ENCODE measurements around the gene DNAJC6.
A peak's percentile ranks its signal among the peaks of the same experiment; 100 is the strongest.

The DNAJC6 gene

GRCh38 chr1:65292861-65293593, 16.3 kb upstream of the DNAJC6 start:
- no peak overlapping the region for H3K4me3 ChIP-seq (ENCODE audit: low read depth, low read length)

- no peak overlapping the region for H3K4me3 ChIP-seq (ENCODE audit: low read depth, low read length)
These were observed 11.6 kb upstream of the DNAJC6 start for GRCh38 chr1:65297706-65298105.

- no peak overlapping the region for H3K4me3 ChIP-seq (ENCODE audit: low read depth, low read length)
These were observed 10.0 kb upstream of the DNAJC6 start for GRCh38 chr1:65299328-65299727.

DNA sequence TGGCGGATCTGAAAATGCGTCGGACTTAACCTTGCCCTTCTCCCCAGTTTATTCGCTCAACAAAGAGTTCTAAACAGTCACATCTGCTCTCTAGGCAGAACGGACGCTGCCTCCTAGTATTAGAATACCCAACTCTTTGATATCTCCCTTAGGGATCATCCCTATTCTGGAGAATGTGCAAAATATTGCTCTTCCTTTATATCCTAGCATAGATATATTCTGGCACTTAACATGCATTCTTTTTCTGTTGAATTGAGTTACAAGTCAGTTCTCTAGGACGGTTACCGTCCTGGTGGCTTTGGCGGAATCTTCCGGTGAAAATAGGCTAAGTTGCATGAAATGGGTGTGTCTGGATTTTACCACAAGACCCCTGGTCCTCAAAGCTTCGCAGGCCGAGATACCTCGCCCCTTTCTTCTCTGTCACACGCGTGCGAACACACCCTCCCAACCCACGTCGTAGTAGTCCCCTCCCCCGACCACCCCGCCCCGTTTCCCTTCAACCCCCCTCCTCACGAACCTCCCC, 501 bp upstream of the DNAJC6 start:
- H3K4me3 ChIP-seq (ENCODE audit: low read depth, low read length): peak overlapping the region; percentile 54

GRCh38 chr1:65310078-65310587, 790 bp downstream of the DNAJC6 start:
- peak overlapping the region; percentile 58 for H3K4me3 ChIP-seq (ENCODE audit: low read depth, low read length)

- no peak overlapping the region for H3K4me3 ChIP-seq (ENCODE audit: low read depth, low read length)
These were observed 2.4 kb downstream of the DNAJC6 start for GRCh38 chr1:65311760-65312159.

DNA sequence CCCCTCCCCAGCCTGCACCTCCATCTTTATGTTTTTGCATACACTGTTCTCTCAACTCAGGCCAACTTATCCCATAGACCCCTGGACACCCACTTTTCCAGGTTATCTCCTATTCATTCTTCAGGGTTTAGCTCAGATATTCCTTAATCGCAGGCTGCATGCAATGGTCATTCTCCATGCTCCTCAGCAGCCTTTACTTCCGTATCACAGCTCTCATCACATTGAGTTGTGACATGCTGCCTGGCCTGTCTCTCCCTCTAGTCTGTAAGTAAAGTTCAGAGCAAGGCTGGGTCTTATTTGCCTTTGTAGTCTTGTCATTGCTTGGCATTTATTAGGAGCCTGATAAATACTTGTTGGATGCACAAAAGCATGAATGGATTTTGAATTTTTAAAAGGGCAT, 6.9 kb downstream of the DNAJC6 start:
- H3K4me3 ChIP-seq (ENCODE audit: low read depth, low read length): no peak overlapping the region

- no peak overlapping the region for H3K4me3 ChIP-seq (ENCODE audit: low read depth, low read length)
These were observed 8.7 kb downstream of the DNAJC6 start for GRCh38 chr1:65317866-65318653.

- H3K4me3 ChIP-seq (ENCODE audit: low read depth, low read length): no peak overlapping the region
These were observed 9.8 kb downstream of the DNAJC6 start for GRCh38 chr1:65319141-65319540.

GRCh38 chr1:65319754-65320153, 10.4 kb downstream of the DNAJC6 start:
- H3K4me3 ChIP-seq (ENCODE audit: low read depth, low read length): no peak overlapping the region

- no peak overlapping the region for H3K4me3 ChIP-seq (ENCODE audit: low read depth, low read length)
These were observed 12.5 kb downstream of the DNAJC6 start for GRCh38 chr1:65321879-65322278.

DNA sequence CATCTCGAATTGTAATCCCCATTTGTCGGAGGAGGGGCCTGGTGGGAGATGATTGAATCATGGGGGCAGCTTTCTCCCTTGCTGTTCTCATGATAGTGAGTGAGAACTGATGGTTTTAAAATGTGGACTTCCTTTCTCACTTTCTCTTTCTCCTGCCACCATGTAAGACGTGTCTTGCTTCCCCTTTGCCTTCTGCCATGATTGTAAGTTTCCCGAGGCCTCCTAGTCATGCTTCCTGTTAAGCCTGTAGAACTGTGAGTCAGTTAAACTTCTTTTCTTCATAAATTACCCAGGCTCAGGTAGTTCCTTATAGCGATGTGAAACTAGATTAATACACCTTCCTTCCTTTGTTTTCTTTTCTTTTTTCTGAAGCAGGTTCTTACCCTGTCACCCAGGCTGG, 13.9 kb downstream of the DNAJC6 start:
- no peak overlapping the region for H3K4me3 ChIP-seq (ENCODE audit: low read depth, low read length)

DNA sequence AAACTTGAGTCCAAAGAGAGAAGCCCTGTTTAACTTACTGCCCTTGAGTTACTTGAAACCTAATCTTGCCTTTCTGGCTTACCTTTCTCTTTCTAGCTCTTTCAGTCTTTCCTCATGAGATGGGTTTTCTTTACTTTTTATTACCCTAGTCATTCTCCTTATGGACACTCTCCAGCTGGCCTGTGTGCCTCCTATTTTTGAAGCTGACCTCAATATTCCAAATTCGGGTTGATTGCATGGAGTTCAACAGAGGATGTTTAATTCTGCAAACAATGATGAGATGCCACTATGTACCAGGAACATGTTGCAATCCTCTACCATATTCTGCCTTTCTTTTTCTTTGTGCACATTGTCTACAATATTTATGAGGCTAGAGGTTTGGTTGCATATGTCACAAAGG, 20.7 kb downstream of the DNAJC6 start:
- H3K4me3 ChIP-seq (ENCODE audit: low read depth, low read length): no peak overlapping the region

- no peak overlapping the region for H3K4me3 ChIP-seq (ENCODE audit: low read depth, low read length)
These were observed 21.5 kb downstream of the DNAJC6 start for GRCh38 chr1:65330822-65331221.

- H3K4me3 ChIP-seq (ENCODE audit: low read depth, low read length): no peak overlapping the region
These were observed 23.5 kb downstream of the DNAJC6 start for GRCh38 chr1:65332821-65333220.

- H3K4me3 ChIP-seq (ENCODE audit: low read depth, low read length): no peak overlapping the region
These were observed 24.7 kb downstream of the DNAJC6 start for GRCh38 chr1:65334081-65334480.

DNA sequence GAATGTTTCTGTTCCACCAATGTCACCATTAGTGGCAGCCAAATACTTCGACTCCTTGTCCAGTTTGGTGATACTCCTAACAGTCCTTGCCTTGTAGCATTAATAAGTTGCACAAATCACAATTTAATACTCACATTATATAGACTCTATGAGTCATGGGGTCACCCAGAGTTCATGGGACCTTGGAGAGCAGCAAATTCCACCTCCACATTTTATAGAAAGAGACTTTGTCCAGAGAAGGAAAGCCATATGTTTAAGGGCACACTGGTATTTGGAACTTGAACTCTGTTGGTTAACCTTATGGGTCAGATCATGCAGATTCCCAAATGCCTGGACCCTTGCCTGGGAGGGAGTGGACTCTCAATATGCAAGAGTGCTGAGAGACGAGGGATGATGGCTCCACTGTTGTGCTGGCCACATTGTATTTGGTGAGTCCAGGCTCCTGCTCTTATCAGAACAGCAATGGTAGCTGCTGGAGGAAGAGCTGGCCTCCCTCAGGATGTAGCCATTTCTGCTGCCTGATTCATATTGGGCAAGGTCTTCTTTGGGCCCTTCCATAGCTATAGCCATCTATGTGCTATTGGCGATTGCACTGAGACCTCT, 30.6 kb downstream of the DNAJC6 start:
- no peak overlapping the region for H3K4me3 ChIP-seq (ENCODE audit: low read depth, low read length)

DNA sequence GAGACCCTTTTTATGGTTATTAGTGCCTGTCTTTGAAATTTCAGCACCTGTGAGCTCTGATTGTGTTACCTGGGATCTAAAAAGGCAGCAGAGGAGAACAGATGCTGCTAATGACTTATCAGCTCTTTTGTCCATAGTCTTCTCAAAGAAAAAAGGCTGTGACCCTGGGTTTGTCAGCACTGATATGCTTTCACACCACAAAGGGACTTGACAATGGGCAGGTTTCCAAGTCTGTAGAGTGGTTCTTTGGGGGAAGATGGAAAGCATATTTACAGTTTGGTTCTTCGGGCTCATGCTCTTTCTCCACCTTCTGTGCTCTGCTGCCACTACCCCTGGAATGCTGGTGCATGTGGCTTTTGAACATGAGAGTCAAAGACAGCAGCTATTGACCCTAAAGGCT, 32.0 kb downstream of the DNAJC6 start:
- H3K4me3 ChIP-seq (ENCODE audit: low read depth, low read length): no peak overlapping the region

DNA sequence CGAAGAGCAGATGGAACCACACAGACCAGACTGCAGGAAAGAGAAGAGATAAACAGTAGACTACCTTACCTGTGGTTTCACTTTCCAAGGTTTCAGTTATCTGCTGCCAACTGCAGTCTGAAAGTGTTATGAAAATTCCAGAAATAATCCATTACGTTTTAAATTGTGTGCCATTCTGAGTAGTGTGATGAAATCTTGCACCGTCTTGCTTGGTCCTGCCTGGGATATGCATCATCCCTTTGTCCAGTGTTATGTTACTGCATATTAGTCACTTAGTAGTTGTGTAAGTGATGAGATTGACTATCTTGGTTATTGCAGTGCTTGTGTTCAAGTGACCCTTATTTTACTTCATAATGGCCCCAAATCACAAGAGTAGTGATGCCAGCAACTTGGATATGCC, 33.9 kb downstream of the DNAJC6 start:
- H3K4me3 ChIP-seq (ENCODE audit: low read depth, low read length): no peak overlapping the region

- H3K4me3 ChIP-seq (ENCODE audit: low read depth, low read length): no peak overlapping the region
These were observed 35.0 kb downstream of the DNAJC6 start for GRCh38 chr1:65344171-65344814.

GRCh38 chr1:65346190-65346589, 36.8 kb downstream of the DNAJC6 start:
- H3K4me3 ChIP-seq (ENCODE audit: low read depth, low read length): no peak overlapping the region

Measured in iPS-11a (cell line).